Testis (tissue), 2 donors: ENCODE measurements around the gene ANGPT4.

Experiments used
- POLR2A ChIP-seq: fragments of 450-650 bp; IDR thresholded peaks from one replicate; pipeline ENCODE4 v1.6.1; 2017; ENCODE audit warnings: antibody characterized with exemption, mild to moderate bottlenecking, moderate library complexity
- TF ChIP-seq, protein P1 (sequence below), 3 experiments: fragments of 450-650 bp in 2 of 3; fragments of 200-600 bp in 1 of 3; sonication (generic) in 1 of 3; IDR thresholded peaks; one replicate each; pipeline ENCODE4 v1.5.1; 2016 to 2019; ENCODE audit warnings: antibody characterized with exemption in 3 of 3, mild to moderate bottlenecking in 2 of 3, moderate library complexity in 1 of 3

DNA sequence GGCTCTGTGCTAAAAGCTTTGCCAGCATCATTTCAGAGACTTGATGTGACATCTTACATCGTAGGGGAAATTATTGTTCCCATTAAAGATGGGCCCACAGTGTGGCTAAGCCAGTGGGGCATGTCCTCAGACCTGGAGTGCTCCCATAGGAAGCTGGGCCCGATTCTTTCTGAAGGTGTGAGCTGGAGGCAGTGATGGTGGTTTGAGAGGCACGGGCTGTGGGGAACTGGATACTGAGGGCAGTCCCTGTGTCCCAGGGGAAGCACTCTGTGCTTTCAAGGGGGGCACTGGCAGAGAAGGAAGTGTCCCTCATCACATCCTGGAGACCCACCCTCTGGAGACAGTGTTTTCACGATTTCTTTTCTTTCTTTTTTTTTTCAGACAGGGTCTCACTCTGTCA is 91.2 kb downstream of the ANGPT4 start:
- TF ChIP-seq, protein P1, sequence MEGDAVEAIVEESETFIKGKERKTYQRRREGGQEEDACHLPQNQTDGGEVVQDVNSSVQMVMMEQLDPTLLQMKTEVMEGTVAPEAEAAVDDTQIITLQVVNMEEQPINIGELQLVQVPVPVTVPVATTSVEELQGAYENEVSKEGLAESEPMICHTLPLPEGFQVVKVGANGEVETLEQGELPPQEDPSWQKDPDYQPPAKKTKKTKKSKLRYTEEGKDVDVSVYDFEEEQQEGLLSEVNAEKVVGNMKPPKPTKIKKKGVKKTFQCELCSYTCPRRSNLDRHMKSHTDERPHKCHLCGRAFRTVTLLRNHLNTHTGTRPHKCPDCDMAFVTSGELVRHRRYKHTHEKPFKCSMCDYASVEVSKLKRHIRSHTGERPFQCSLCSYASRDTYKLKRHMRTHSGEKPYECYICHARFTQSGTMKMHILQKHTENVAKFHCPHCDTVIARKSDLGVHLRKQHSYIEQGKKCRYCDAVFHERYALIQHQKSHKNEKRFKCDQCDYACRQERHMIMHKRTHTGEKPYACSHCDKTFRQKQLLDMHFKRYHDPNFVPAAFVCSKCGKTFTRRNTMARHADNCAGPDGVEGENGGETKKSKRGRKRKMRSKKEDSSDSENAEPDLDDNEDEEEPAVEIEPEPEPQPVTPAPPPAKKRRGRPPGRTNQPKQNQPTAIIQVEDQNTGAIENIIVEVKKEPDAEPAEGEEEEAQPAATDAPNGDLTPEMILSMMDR (IDR thresholded peaks at IDR 0.05) = no peak
- no peak for TF ChIP-seq POLR2A
